SU-DHL-6 (cell line): ENCODE measurements around the gene SLC8A2.

Source experiments
- EZH2phosphoT487 ChIP-seq: fragments of 200-600 bp; sonication (generic), shearing (Covaris generic); conservative IDR thresholded peaks from 2 replicates; pipeline ENCODE4 v1.6.1; 2018; ENCODE audit warnings: mild to moderate bottlenecking, antibody characterized with exemption, low read length, moderate library complexity, mixed read lengths
- TF ChIP-seq, protein P1 (sequence below): fragments of 200-600 bp; sonication (generic); IDR thresholded peaks from one replicate; pipeline ENCODE4 v1.5.1; 2017; ENCODE audit warnings: antibody characterized with exemption, mild to moderate bottlenecking, low read length, moderate library complexity; ENCODE audit not compliant: insufficient read depth, poor library complexity, severe bottlenecking

DNA sequence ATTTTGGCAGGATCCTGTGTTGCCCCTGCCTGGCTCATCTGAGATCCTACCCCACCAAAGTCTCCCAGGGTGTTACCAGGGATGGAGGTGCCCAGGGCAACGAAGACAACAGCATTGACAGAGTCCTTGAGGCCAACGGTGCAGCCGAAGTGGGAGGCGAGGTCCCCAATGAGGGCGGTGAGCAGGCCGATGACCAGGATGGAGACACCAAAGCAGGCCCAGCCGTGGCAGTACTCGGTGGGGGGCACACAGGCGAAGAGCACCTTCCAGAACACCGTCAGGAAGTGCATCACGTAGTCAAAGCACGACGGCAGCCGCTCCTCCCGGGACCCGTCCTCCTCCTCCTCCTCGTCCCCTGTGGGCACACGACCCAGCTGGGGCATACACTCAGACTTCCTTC, 39.6 kb downstream of the SLC8A2 start:
- TF ChIP-seq, protein P1, sequence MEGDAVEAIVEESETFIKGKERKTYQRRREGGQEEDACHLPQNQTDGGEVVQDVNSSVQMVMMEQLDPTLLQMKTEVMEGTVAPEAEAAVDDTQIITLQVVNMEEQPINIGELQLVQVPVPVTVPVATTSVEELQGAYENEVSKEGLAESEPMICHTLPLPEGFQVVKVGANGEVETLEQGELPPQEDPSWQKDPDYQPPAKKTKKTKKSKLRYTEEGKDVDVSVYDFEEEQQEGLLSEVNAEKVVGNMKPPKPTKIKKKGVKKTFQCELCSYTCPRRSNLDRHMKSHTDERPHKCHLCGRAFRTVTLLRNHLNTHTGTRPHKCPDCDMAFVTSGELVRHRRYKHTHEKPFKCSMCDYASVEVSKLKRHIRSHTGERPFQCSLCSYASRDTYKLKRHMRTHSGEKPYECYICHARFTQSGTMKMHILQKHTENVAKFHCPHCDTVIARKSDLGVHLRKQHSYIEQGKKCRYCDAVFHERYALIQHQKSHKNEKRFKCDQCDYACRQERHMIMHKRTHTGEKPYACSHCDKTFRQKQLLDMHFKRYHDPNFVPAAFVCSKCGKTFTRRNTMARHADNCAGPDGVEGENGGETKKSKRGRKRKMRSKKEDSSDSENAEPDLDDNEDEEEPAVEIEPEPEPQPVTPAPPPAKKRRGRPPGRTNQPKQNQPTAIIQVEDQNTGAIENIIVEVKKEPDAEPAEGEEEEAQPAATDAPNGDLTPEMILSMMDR = no peak
- TF ChIP-seq EZH2phosphoT487 = no peak
